ENCODE data around the gene TPM2. TPM values are rescaled to one million over a fixed set of nuclear protein-coding genes. Genes with fewer than 3 reads are reported as not detected.
A peak's percentile ranks its signal among the peaks of the same experiment; 100 is the strongest.

TPM2 gene
- total and polyA plus RNA-seq, 10 of the 15 experiments (the other 5 are each of a cell fraction or from before 2014, with no cell fraction given): 0.11 to 9.3 (median 1.1) TPM

- no peak for TF ChIP-seq CEBPB (IDR thresholded peaks at IDR 0.05; ENCODE audit: borderline replicate concordance in 1 of 2, low read depth in 2 of 2, low read length in 2 of 2)
- TF ChIP-seq POLR2AphosphoS5 (IDR thresholded peaks at IDR 0.05; ENCODE audit: low read length): peak; percentile 59; the same call in 1 of the 2 replicates
- TF ChIP-seq IKZF1 (conservative IDR thresholded peaks at IDR 0.05): peak; percentile 45; the same call in 1 of the 2 replicates
- TF ChIP-seq EP300 (IDR thresholded peaks at IDR 0.05; ENCODE audit: borderline replicate concordance in 1 of 2, control insufficient read depth in 1 of 2, low read depth in 2 of 2, low read length in 2 of 2): no peak
- TF ChIP-seq ZBTB40 (IDR thresholded peaks at IDR 0.05; ENCODE audit: borderline replicate concordance): peak; percentile 66; the same call in 1 of the 2 replicates
- peak; percentile 90 for TF ChIP-seq YY1 (IDR thresholded peaks at IDR 0.05; ENCODE audit: low read depth, low read length)
- no peak for TF ChIP-seq POLR2AphosphoS2 (IDR thresholded peaks at IDR 0.05; ENCODE audit: low read depth, low read length)
- TF ChIP-seq IRF3 (IDR thresholded peaks at IDR 0.05): no peak
- no peak for TF ChIP-seq MTA2 (IDR thresholded peaks at IDR 0.05; ENCODE audit: low read depth)
- 0 out of 2 replicates have a peak, but pooled peaks have one; percentile 61 for TF ChIP-seq SMAD5 (IDR thresholded peaks at IDR 0.05; ENCODE audit: low read depth)
- TF ChIP-seq ZNF687 (IDR thresholded peaks at IDR 0.05): peak; percentile 86
Observed at GRCh38 chr9:35649431-35650340, 40.0 kb downstream of the TPM2 start (continued).
